Erythroblast (primary cell): Measurements from ENCODE around the gene FBXL17.
A peak's percentile ranks its signal among the peaks of the same experiment; 100 is the strongest.

Source experiments
- DNase-seq, 2 experiments: peaks; one replicate each; lab custom pipeline; 2025; lab: John Stamatoyannopoulos, UW
- GATA1 ChIP-seq: IDR thresholded peaks from 2 replicates; pipeline ENCODE4 v1.6.1; 2011; ENCODE audit warnings: low read depth, mild to moderate bottlenecking, control low read depth, low read length, moderate library complexity
- POLR2A ChIP-seq: IDR thresholded peaks from 2 replicates; pipeline ENCODE4 v1.6.1; 2011; ENCODE audit warnings: mild to moderate bottlenecking, low read length

The FBXL17 gene

DNA sequence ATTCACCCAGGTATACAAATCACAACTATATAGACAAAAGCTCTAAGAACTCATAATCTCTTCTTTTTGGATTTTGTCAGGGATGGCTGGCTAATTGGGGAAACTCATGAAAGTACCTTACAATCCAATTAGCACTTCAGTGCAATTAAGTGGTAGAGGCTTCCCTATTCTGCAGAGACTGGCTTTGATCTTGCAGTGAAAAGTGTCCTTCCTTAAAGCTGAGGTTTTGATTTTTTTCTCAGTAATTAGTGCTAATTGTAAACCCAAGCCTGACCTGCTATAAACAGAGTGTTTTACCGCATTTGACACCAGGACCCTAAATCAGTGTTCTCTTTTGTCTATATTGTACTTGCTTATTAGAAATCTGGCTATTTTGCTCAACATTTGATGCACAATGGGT lies 417.2 kb downstream of the FBXL17 start:
- DNase-seq: no peak
- TF ChIP-seq GATA1 (no peak), POLR2A (no peak)

DNA sequence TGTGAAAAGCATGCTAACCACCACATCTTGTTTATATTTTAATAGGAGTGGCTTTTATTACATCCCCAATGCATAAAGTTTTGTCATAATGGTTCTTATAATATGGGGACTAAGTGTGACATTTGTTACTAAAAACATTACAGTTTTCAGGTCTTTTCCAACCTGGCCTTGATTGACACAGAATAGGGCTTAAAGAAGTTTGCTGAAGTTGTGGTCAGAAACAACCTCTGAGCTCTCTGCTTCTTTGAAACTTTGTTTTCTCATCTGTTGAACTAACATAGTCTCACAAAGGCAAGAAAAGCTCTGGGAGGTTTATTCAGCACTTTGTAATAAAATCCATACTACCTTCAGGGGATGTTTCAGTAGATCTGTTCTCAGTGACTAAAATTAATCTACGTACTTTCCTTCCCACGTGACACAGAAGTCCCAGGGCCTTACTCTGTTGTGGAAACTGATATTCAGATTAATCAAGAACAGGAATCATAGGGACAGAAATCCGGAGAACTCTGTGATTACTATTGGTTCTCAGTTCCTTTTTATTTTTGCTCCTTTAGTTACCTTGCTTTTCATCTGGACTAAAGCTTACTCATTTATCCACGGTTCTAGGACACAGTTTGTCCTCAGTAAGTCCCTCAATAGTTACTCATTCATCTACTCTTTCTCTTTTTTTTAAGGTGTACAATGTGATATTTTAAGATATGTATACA lies 422.2 kb downstream of the FBXL17 start:
- TF ChIP-seq POLR2A (no peak), GATA1 (no peak)
- DNase-seq: no peak

DNA sequence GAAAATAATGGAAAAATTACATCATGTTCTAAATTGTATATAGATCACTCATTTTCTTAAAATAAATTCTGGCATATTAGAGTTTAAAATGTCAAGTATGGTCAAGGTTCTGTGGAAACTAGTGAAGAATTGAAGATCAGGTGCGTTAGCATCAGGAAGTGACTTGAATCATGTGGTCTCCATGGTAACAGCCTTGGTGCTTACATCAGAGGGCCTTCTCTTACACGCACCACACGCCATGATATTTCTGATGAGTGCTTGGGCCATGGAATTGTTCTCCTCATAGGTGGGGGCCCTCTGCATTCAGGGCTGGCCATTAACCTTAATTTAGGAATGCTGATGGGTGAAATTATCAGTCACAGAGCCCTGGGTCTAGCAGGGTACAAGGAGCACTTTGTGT lies 423.0 kb downstream of the FBXL17 start:
- TF ChIP-seq GATA1 (no peak), POLR2A (no peak)

DNA sequence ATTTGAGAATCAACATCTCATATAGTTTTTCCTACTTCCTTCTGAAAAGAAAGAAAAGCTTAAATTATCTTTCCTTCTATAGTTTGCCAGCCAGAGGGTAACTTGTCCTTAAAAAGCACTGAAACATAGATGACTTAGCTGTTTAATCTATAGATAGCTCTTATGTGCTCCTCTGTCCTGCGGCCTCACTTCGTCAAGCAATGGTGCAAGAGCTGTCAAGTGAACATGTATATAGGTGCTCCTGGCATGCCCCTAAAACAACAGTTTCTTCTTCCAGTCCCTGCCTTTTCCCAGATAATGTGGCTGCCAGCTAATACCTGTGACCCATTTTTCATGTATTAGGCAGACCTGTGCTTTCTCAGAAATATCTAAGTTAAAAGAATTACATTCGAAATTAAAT lies 423.5 kb downstream of the FBXL17 start:
- TF ChIP-seq GATA1 (no peak), POLR2A (no peak)
- DNase-seq: peak in 1 of 2 experiments; percentile 6

More for the DNA sequence above, 423.0 kb downstream of the FBXL17 start:
- no peak for DNase-seq

DNA sequence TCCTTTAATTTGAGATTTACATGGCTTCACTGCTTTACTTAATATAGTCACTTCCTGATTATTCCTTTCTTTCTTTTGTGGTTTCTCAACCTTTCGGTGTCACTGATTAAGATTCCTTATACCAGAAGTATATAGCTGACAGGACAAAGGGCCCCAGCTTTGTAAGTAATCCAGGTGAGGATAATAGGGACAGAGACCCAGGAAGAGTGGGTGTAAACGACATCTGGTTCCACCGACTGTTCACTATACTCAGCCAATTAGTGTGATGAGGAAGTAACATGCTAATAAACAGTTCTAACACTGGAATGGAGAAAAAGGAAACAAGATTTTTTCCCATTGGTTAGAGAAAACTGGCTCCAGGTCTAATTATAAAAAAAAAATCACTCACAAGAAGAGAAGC lies 424.8 kb downstream of the FBXL17 start:
- no peak for DNase-seq
- TF ChIP-seq GATA1 (no peak), POLR2A (no peak)

DNA sequence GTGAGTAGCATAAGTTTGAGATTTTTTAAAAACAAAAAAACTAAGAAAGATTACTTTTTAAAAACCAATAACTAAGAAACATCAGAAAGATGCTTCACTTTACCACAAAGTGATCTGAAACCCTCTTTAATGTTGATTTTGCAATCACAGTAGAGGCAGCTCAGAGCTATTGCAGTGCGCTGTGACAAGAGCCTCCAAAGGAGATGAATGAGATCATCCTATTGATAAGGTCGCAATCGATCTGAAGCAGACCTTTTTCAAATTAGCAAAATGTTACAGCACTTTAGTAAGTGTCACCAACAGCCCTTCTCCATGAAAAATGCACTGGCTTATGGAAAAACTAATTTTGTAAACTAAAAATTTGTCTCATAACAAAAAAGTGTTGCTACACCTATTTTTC lies 426.6 kb downstream of the FBXL17 start:
- no peak for DNase-seq
- no peak for TF ChIP-seq POLR2A
- TF ChIP-seq GATA1: no peak

DNA sequence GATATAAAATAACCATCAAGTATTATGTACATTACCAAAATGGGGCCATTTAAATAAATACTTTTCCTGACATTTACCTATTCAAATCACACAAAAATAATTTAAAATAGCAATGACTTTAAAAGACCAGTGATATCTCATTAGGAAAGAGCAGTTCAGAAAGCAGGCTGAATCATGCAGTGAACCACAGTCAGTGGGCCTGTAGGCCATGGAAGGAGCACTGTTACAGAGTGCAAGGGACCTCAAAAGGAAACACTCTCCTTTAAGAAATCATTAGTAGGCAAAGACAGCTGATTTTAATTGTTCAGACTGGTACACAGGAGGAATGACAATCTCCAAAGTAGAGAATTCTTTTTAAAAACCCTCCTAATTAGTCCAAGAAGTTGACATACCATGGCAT lies 427.6 kb downstream of the FBXL17 start:
- no peak for DNase-seq
- TF ChIP-seq GATA1 (no peak), POLR2A (no peak)

DNA sequence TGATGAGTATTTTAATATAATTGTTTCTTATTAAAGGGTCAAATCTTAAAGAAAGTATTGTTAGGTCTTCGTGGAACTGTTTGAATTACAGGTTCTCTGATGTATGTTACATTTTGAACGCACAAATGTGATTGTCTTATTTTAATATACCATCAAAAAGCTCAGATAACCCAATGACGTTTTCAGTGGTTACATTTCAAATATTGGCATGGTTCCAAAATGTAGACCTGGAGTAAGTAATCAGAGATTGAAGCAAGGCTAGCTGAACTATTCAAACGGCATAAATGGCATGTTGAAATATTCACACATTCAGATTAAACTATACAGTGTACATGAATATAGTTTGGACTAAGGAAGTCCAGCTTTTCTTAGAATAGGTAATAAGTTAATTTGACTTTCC lies 429.4 kb downstream of the FBXL17 start:
- DNase-seq: no peak
- TF ChIP-seq POLR2A (no peak), GATA1 (no peak)

DNA sequence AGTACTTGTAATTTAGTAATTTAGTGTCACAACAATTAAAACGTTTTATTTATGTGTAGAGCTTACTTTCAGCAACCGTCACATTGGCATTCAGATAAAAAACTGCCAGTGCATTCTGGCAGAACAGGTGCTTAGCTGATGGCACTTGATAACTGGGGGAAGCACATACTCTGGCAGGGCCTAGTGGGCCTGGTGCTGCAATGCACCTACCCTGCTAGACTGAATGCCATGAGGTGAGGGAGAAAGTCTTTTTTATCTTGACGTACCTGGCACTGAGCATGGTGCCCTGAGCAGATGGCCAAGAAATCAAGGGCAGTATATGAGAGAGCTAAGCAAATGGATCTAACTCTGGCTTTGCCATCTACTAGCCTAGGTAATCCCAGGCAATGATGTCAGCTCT lies 430.6 kb downstream of the FBXL17 start:
- no peak for DNase-seq
- no peak for TF ChIP-seq GATA1
- TF ChIP-seq POLR2A: no peak

DNA sequence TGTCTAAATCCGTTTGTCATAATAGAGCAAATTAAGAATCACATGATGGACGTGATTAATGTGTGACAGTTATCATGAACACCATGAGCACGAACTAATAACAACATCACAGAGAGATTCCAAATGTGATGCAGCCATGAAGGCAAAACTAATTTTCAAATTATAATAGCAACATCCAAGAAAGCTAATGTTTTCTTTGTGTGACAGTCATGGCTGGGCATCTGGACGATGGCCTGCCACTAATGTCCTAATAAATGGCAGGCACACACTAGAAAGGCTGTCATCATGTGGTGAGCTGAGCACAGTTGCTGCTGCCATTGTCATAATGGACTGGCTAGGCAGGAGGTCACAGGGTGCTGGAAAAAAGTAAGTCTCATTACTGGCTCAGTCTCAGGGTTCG lies 431.1 kb downstream of the FBXL17 start:
- DNase-seq: no peak
- TF ChIP-seq POLR2A: no peak
- no peak for TF ChIP-seq GATA1

DNA sequence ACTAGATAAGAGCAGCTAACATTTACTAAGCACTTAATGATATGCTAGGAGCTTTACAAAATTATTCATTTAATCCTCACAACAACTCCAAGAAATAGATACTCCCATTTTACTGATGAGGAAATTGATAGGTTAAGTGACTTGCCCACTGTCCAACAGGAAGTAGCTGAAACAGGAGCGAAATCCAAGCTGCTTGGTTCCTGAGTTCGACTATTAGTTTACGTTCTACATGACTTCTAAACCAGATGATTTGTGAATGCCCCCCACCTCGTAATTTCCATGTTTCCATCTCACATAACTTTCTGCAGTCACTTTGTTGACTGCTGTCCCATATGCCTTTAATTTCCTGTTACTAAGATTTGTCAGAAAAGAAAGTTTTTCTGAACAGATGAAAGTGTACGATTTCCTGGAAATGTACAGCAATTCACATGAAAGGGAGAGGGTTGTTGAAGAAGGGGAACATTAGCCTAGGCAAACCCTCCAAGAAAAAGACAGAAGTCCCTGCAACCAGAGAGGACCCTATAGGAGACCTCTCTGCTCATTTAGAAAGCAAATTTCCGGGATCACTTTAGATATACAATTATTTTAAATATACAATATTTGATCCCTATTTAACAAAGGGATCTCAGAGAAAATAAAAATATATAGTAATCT lies 432.1 kb downstream of the FBXL17 start:
- no peak for TF ChIP-seq POLR2A
- TF ChIP-seq GATA1: no peak
- no peak for DNase-seq

DNA sequence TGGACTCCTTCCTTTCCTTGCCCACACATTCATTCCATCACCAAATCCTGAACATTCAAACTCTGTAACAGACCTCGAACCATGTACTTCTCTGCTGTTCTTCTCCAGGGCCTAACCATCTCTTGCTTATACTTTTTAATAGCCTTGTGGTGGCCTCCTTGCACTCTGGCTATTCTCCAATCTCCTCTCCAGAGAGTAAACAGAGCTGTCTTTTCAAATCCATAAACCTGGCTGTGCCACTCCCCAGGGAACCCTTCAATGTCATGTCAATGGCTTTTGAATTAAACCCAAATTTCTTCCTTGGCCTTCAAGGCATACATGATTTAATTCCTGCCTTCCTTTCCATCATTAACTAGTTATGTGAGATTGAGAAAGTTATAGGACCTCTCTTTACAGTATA lies 433.5 kb downstream of the FBXL17 start:
- TF ChIP-seq POLR2A (no peak), GATA1 (no peak)

DNA sequence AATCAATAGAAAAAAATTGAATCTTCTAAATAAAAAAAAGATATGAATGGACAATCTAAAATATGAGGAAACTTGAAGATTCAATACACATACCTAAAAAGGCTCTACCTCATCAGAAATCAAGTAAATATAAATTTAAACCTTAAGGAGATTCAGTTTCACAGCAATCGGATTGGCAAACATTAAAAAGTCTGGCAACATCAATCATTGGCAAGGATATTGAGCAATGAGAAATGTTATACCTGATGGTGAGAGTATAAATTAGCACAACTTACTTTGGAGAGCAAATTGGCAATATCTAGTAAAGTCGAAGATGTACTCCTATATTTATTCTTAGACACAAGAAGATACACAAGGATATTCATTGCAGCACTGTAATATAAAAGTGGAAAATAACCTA lies 436.8 kb downstream of the FBXL17 start:
- DNase-seq: no peak

More for the DNA sequence above, 433.5 kb downstream of the FBXL17 start:
- DNase-seq: no peak

DNA sequence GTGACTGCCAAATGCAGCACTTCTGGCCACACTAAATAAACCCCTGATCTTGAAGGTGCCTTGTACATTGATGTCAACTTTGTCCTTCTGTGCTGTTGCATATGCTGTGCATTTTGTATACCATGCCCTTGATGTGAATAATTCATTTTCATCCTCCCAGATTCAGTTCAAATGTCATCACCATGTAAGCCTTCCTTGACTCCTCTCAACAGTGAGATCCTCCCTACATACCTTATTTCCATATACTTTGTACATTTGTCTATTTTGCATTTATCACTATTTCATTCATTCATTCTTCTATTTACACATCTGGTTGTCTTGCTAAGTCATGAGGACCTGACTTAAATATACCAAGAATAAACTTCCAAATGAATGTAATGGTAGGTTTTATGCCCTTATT lies 438.0 kb downstream of the FBXL17 start:
- no peak for DNase-seq
- TF ChIP-seq GATA1: no peak
- no peak for TF ChIP-seq POLR2A

More for the DNA sequence above, 436.8 kb downstream of the FBXL17 start:
- no peak for TF ChIP-seq GATA1
- no peak for TF ChIP-seq POLR2A
